SK-N-SH treated with all-trans-retinoic acid at 6 μM for 48 hours (cell line): ENCODE results near the gene CACNA1B.

Experiments used
- ATAC-seq: fragments of 200-7000 bp; cut with Tn5 transposase; 3 replicates; pipeline ENCODE4 v1.9.1; 2020; ENCODE audit warnings: mild to moderate bottlenecking, moderate library complexity
- ARNTL ChIP-seq: fragments of 450-650 bp; formaldehyde crosslinking; IDR thresholded peaks from 2 replicates; pipeline ENCODE4 v1.5.0; 2020; ENCODE audit warnings: low read depth, mild to moderate bottlenecking, moderate library complexity, borderline replicate concordance
- CSDC2 ChIP-seq: fragments of 250-450 bp; sonication (Bioruptor Pico); IDR thresholded peaks from 2 replicates; pipeline ENCODE4 v1.5.0; 2020; ENCODE audit warnings: mild to moderate bottlenecking, moderate library complexity
- ESRRG ChIP-seq: fragments of 250-450 bp; sonication (Bioruptor Pico); IDR thresholded peaks from 2 replicates; pipeline ENCODE4 v1.6.1; 2021; ENCODE audit warnings: mild to moderate bottlenecking
- GLIS3 ChIP-seq: fragments of 250-450 bp; sonication (Bioruptor Pico); IDR thresholded peaks from 2 replicates; pipeline ENCODE4 v1.5.0; 2020; ENCODE audit warnings: mild to moderate bottlenecking, moderate library complexity
- ISL1 ChIP-seq: fragments of 250-450 bp; sonication (Bioruptor Pico); IDR thresholded peaks from 2 replicates; pipeline ENCODE4 v2.1.2; 2022; ENCODE audit warnings: mild to moderate bottlenecking, moderate library complexity
- OSR1 ChIP-seq: fragments of 250-450 bp; sonication (Bioruptor Pico); IDR thresholded peaks from 2 replicates; pipeline ENCODE4 v1.8.0; 2022; ENCODE audit warnings: moderate library complexity, mild to moderate bottlenecking, inconsistent platforms
- RARB ChIP-seq: fragments of 250-450 bp; sonication (Bioruptor Pico); IDR thresholded peaks from 2 replicates; pipeline ENCODE4 v1.8.0; 2021; ENCODE audit warnings: mild to moderate bottlenecking, moderate library complexity
- SNAI2 ChIP-seq: fragments of 250-450 bp; sonication (Bioruptor Pico); IDR thresholded peaks from 2 replicates; pipeline ENCODE4 v1.5.0; 2020; ENCODE audit warnings: mild to moderate bottlenecking, moderate library complexity
- TCF4 ChIP-seq: fragments of 250-450 bp; sonication (Bioruptor Pico); IDR thresholded peaks from 2 replicates; pipeline ENCODE4 v1.8.0; 2021; ENCODE audit warnings: mild to moderate bottlenecking, moderate library complexity, borderline replicate concordance
- ZC3H10 ChIP-seq: fragments of 250-450 bp; sonication (Bioruptor Pico); IDR thresholded peaks from 2 replicates; pipeline ENCODE4 v1.5.1; 2021; ENCODE audit warnings: mild to moderate bottlenecking, moderate library complexity
- ZFP30 ChIP-seq: fragments of 450-650 bp; formaldehyde crosslinking; IDR thresholded peaks from 2 replicates; pipeline ENCODE4 v1.5.0; 2022; ENCODE audit warnings: mild to moderate bottlenecking, moderate library complexity
- ZNF565 ChIP-seq: fragments of 450-650 bp; formaldehyde crosslinking; conservative IDR thresholded peaks from 2 replicates; pipeline ENCODE4 v1.5.0; 2020; ENCODE audit warnings: low read depth, mild to moderate bottlenecking, moderate library complexity
- ZNF8 ChIP-seq: fragments of 450-650 bp; formaldehyde crosslinking; IDR thresholded peaks from 2 replicates; pipeline ENCODE4 v1.5.0; 2020; ENCODE audit warnings: mild to moderate bottlenecking, moderate library complexity
- TF ChIP-seq, protein P1 (sequence below): fragments of 250-450 bp; sonication (Bioruptor Pico); IDR thresholded peaks from 2 replicates; pipeline ENCODE4 v1.8.0; 2020; ENCODE audit warnings: mild to moderate bottlenecking, moderate library complexity, borderline replicate concordance
- TF ChIP-seq, protein P2 (sequence below): fragments of 250-450 bp; sonication (Bioruptor Pico); IDR thresholded peaks from 2 replicates; pipeline ENCODE4 v1.8.0; 2021; ENCODE audit warnings: low read depth, mild to moderate bottlenecking, moderate library complexity, borderline replicate concordance
- TF ChIP-seq, protein P3 (sequence below): fragments of 250-450 bp; sonication (Bioruptor Pico); IDR thresholded peaks from 2 replicates; pipeline ENCODE4 v1.5.0; 2020; ENCODE audit warnings: mild to moderate bottlenecking, moderate library complexity
- TF ChIP-seq, protein P4 (sequence below): fragments of 250-450 bp; sonication (Bioruptor Pico); IDR thresholded peaks from 2 replicates; pipeline ENCODE4 v1.5.1; 2020; ENCODE audit warnings: low read depth, mild to moderate bottlenecking, moderate library complexity
- TF ChIP-seq, protein P5 (sequence below): fragments of 250-450 bp; sonication (Bioruptor Pico); IDR thresholded peaks from 2 replicates; pipeline ENCODE4 v1.5.1; 2021; ENCODE audit warnings: mild to moderate bottlenecking, moderate library complexity

CACNA1B gene

DNA sequence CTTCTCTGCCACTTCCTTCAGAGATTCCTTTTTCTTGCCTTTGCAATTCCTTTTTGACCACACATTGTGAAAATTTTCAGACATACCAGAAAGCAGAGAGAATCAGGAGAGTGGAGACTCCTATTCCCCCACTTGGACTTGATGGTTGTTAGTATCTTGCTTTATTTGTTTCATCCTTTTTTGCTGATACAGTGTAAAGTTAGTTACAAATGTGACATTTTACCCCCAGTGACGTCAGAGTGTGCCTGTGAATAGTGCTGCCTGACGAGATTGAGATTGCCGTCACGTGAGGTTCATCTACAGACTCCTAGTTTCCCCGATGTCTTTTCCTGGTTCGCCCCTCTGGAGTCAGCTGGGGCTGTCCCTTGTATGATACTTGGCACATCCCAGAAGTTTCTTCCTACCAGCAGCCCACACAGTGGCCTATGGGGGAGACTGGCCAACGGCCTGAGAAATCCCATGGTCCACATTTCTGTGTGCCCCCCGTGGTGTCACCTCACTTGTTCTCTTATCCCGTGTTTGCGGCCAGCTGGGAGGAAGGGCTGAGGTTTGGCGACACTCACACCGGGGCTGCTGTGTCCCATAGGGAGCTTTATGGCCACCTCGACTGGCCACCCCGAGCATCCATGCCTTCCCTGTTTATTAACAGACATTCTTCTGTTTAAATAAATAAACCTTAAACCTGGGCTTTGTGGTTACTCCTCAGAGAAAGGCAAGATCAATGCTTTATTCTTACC is 48.2 kb upstream of the CACNA1B start:
- TF ChIP-seq ESRRG (CRISPR knock-in tag) (no peak), CSDC2 (CRISPR knock-in tag) (no peak), OSR1 (CRISPR knock-in tag) (no peak), RARB (CRISPR knock-in tag) (no peak), ZFP30 (no peak), TCF4 (CRISPR knock-in tag) (no peak)
- TF ChIP-seq, protein P1, sequence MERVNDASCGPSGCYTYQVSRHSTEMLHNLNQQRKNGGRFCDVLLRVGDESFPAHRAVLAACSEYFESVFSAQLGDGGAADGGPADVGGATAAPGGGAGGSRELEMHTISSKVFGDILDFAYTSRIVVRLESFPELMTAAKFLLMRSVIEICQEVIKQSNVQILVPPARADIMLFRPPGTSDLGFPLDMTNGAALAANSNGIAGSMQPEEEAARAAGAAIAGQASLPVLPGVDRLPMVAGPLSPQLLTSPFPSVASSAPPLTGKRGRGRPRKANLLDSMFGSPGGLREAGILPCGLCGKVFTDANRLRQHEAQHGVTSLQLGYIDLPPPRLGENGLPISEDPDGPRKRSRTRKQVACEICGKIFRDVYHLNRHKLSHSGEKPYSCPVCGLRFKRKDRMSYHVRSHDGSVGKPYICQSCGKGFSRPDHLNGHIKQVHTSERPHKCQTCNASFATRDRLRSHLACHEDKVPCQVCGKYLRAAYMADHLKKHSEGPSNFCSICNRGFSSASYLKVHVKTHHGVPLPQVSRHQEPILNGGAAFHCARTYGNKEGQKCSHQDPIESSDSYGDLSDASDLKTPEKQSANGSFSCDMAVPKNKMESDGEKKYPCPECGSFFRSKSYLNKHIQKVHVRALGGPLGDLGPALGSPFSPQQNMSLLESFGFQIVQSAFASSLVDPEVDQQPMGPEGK (CRISPR knock-in tag) = no peak
- TF ChIP-seq, protein P2, sequence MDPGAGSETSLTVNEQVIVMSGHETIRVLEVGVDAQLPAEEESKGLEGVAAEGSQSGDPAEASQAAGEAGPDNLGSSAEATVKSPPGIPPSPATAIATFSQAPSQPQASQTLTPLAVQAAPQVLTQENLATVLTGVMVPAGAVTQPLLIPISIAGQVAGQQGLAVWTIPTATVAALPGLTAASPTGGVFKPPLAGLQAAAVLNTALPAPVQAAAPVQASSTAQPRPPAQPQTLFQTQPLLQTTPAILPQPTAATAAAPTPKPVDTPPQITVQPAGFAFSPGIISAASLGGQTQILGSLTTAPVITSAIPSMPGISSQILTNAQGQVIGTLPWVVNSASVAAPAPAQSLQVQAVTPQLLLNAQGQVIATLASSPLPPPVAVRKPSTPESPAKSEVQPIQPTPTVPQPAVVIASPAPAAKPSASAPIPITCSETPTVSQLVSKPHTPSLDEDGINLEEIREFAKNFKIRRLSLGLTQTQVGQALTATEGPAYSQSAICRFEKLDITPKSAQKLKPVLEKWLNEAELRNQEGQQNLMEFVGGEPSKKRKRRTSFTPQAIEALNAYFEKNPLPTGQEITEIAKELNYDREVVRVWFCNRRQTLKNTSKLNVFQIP = no peak
- TF ChIP-seq, protein P3, sequence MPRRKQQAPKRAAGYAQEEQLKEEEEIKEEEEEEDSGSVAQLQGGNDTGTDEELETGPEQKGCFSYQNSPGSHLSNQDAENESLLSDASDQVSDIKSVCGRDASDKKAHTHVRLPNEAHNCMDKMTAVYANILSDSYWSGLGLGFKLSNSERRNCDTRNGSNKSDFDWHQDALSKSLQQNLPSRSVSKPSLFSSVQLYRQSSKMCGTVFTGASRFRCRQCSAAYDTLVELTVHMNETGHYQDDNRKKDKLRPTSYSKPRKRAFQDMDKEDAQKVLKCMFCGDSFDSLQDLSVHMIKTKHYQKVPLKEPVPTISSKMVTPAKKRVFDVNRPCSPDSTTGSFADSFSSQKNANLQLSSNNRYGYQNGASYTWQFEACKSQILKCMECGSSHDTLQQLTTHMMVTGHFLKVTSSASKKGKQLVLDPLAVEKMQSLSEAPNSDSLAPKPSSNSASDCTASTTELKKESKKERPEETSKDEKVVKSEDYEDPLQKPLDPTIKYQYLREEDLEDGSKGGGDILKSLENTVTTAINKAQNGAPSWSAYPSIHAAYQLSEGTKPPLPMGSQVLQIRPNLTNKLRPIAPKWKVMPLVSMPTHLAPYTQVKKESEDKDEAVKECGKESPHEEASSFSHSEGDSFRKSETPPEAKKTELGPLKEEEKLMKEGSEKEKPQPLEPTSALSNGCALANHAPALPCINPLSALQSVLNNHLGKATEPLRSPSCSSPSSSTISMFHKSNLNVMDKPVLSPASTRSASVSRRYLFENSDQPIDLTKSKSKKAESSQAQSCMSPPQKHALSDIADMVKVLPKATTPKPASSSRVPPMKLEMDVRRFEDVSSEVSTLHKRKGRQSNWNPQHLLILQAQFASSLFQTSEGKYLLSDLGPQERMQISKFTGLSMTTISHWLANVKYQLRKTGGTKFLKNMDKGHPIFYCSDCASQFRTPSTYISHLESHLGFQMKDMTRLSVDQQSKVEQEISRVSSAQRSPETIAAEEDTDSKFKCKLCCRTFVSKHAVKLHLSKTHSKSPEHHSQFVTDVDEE = no peak
- TF ChIP-seq, protein P4, sequence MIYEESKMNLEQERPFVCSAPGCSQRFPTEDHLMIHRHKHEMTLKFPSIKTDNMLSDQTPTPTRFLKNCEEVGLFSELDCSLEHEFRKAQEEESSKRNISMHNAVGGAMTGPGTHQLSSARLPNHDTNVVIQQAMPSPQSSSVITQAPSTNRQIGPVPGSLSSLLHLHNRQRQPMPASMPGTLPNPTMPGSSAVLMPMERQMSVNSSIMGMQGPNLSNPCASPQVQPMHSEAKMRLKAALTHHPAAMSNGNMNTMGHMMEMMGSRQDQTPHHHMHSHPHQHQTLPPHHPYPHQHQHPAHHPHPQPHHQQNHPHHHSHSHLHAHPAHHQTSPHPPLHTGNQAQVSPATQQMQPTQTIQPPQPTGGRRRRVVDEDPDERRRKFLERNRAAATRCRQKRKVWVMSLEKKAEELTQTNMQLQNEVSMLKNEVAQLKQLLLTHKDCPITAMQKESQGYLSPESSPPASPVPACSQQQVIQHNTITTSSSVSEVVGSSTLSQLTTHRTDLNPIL (CRISPR knock-in tag) = no peak
- ATAC-seq = no peak

DNA sequence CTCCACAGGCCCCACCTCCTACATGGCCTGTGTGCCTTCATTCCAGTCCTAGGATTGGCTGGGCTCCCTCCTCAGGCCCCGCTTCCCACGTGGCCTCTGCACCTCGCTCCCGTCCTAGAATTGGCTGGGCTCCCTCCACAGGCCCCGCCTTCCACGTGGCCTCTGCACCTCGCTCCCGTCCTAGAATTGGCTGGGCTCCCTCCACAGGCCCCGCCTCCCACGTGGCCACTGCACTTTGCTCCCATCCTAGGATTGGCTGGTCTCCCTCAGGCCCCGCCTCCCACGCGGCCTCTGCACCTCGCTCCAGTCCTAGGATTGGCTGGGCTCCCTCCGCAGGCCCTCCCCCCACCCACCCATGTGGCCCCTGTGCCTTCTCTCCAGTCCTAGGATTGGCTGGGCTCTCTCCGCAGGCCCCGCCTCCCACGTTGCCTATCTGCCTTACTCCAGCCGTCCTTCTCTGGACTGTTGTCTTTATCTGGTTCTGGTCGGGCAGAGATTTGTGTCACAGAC is 45.3 kb upstream of the CACNA1B start:
- no peak for ATAC-seq
- no peak for TF ChIP-seq GLIS3
- no peak for TF ChIP-seq ARNTL (CRISPR knock-in tag)
- TF ChIP-seq ZC3H10 = no peak
- TF ChIP-seq, protein P2 = no peak
- no peak for TF ChIP-seq TCF4 (CRISPR knock-in tag)
- TF ChIP-seq RARB (CRISPR knock-in tag) = no peak
- TF ChIP-seq SNAI2 = no peak
- TF ChIP-seq ISL1 = no peak
- TF ChIP-seq, protein P1 (CRISPR knock-in tag) = no peak
- no peak for TF ChIP-seq CSDC2 (CRISPR knock-in tag)
- TF ChIP-seq, all 23 proteins: peak for 0

DNA sequence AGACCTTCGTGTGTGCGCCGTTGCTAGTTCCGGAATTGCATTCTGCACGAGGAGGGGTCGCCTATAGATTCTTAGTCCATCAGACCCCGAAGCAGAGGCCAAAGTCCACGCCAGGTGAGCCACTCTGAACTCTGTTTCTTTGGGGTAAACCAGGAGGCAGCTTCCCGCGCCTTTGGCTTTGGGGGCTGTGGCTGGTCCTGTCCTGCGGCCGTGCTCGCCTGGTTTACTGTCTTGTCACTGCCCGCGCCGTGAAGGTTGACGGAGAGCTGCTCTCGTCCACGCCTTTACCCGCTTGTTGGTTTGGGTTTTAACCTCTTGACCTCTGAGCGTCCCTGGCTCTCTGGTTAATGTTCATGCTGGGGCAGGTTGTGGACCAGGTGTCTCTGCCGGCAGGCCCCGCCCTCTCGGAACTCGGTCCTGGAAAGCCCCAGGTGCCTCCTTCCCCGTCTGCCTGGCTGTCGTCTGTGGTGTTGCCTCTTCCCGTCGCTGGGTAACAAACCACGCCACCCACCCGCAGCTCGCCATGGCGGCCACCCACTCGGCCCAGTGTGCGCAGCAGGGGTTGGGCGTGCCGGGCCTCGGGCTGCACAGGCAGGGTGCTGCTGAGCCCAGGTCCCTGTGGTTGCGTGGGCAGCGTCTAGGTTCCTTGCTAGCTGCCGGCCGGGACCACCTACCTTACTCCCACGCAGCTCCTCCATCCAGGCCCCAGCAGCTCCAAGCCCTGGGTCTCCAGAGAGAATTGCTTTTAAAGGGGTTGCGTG is 44.6 kb upstream of the CACNA1B start:
- no peak for ATAC-seq
- TF ChIP-seq SNAI2 (no peak), ZNF8 (CRISPR knock-in tag) (no peak), ZFP30 (no peak), OSR1 (CRISPR knock-in tag) (no peak), TCF4 (CRISPR knock-in tag) (no peak), ARNTL (CRISPR knock-in tag) (no peak), ZNF565 (CRISPR knock-in tag) (no peak), ISL1 (no peak)
- TF ChIP-seq, protein P5, sequence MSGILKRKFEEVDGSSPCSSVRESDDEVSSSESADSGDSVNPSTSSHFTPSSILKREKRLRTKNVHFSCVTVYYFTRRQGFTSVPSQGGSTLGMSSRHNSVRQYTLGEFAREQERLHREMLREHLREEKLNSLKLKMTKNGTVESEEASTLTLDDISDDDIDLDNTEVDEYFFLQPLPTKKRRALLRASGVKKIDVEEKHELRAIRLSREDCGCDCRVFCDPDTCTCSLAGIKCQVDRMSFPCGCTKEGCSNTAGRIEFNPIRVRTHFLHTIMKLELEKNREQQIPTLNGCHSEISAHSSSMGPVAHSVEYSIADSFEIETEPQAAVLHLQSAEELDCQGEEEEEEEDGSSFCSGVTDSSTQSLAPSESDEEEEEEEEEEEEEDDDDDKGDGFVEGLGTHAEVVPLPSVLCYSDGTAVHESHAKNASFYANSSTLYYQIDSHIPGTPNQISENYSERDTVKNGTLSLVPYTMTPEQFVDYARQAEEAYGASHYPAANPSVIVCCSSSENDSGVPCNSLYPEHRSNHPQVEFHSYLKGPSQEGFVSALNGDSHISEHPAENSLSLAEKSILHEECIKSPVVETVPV (CRISPR knock-in tag) = no peak
- TF ChIP-seq, protein P4 (CRISPR knock-in tag) = no peak
